GM12878 (cell line): Measurements from ENCODE around the gene ANKRD30A. TPM values are rescaled to one million over a fixed set of nuclear protein-coding genes. Genes with fewer than 3 reads are reported as not detected.

ENCODE experiments used
- ATAC-seq: fragments of 200-7000 bp; cut with Tn5 transposase; 3 replicates; pipeline ENCODE4 v1.9.1; 2020; ENCODE audit warnings: mild to moderate bottlenecking, moderate library complexity
- BruUV-seq: library from RNA; stranded (reverse); fragments of 400-500 nt; replicated peaks from 2 replicates; lab custom pipeline; 2021; lab: Mats Ljungman, UMichigan
- CTCF ChIA-PET: fragments of 300-600 bp; sonication (Branson Sonifier 250); formaldehyde crosslinking; extraction: SDS; loops from one replicate; lab custom pipeline; 2021; ENCODE audit warnings: inconsistent platforms; lab: Yijun Ruan, JAX
- POLR2A ChIA-PET: fragments of 350-600 bp; formaldehyde crosslinking; extraction: SDS; loops from one replicate; lab custom pipeline; 2021; ENCODE audit warnings: inconsistent platforms; lab: Charles Lee
- RAD21 ChIA-PET: fragments of 300-600 bp; sonication (Branson Sonifier 250); formaldehyde crosslinking; loops from one replicate; lab custom pipeline; 2023; ENCODE audit warnings: antibody characterized with exemption; ENCODE audit not compliant: unreplicated experiment; lab: Charles Lee
- SMC1A ChIA-PET: fragments of 300-600 bp; sonication (Branson Sonifier 250); formaldehyde crosslinking; loops from one replicate; lab custom pipeline; 2023; ENCODE audit not compliant: unreplicated experiment, uncharacterized antibody; lab: Charles Lee
- DNase-seq: peaks from one replicate; pipeline ENCODE4 v3.0.0-alpha.2; 2011; ENCODE audit warnings: low read depth, low spot score
- FAIRE-seq: peaks from 3 replicates; lab custom pipeline; 2011; peaks lifted over from hg19 to GRCh38; lab: Jason Lieb, UNC
- H2AFZ ChIP-seq: 2 replicates; pipeline ENCODE4 v1.6.0; 2011; ENCODE audit warnings: low read depth, low read length, control low read depth; ENCODE audit not compliant: control insufficient read depth
- H3K27ac ChIP-seq: 2 replicates; pipeline ENCODE4 v1.5.1; 2011; ENCODE audit warnings: control low read depth; ENCODE audit not compliant: control insufficient read depth, insufficient read depth
- H3K27me3 ChIP-seq, 2 experiments: replicated peaks in 1 of 2; 2 replicates each; pipeline versions ENCODE4 v1.6.0 to v1.6.1; 2011; ENCODE audit warnings: low read length in 1 of 2; ENCODE audit not compliant: control insufficient read depth in 2 of 2, insufficient read depth in 2 of 2
- H3K36me3 ChIP-seq, 2 experiments: 2 replicates each; pipeline ENCODE4 v1.5.1; 2011; ENCODE audit warnings: low read length in 1 of 2; ENCODE audit not compliant: control insufficient read depth in 2 of 2, insufficient read depth in 2 of 2
- H3K4me1 ChIP-seq: 2 replicates; pipeline ENCODE4 v1.6.1; 2011; ENCODE audit warnings: mild to moderate bottlenecking, low read length, moderate library complexity, mixed read lengths; ENCODE audit not compliant: control insufficient read depth, insufficient read depth
- H3K4me2 ChIP-seq: 2 replicates; pipeline ENCODE4 v1.6.0; 2011; ENCODE audit warnings: control low read depth; ENCODE audit not compliant: control insufficient read depth, insufficient read depth
- H3K4me3 ChIP-seq: fragments of 200-600 bp; sonication (generic); 2 replicates; pipeline ENCODE4 v1.5.1; 2016
- H3K79me2 ChIP-seq: 2 replicates; pipeline ENCODE4 v1.6.0; 2011; ENCODE audit warnings: low read length; ENCODE audit not compliant: control insufficient read depth, insufficient read depth
- H3K9ac ChIP-seq: 2 replicates; pipeline ENCODE4 v1.8.0; 2011; ENCODE audit warnings: low read length, control low read depth, mixed read lengths; ENCODE audit not compliant: control insufficient read depth, insufficient read depth
- H3K9me3 ChIP-seq: replicated peaks from 3 replicates; pipeline ENCODE4 v1.5.1; 2011; ENCODE audit warnings: mild to moderate bottlenecking, low read length; ENCODE audit not compliant: control insufficient read depth, insufficient read depth
- H4K20me1 ChIP-seq: 2 replicates; pipeline ENCODE4 v1.6.0; 2011; ENCODE audit not compliant: control insufficient read depth, insufficient read depth
- CEBPB ChIP-seq, 2 experiments: fragments of 150-350 bp in 1 of 2; IDR thresholded peaks; 2 replicates each; pipeline ENCODE4 v1.6.1; 2012 to 2014; ENCODE audit warnings: low read depth in 2 of 2, low read length in 2 of 2, borderline replicate concordance in 1 of 2, inconsistent platforms in 1 of 2
- E4F1 ChIP-seq: fragments of 450-650 bp; IDR thresholded peaks from 2 replicates; pipeline ENCODE4 v1.6.1; 2018; ENCODE audit warnings: borderline replicate concordance, mild to moderate bottlenecking; ENCODE audit not compliant: partially characterized antibody
- EGR1 ChIP-seq, 2 experiments: IDR thresholded peaks; 1 replicate in 1 of 2; 2 replicates in 1 of 2; pipeline ENCODE4 v1.6.1; 2011 to 2012; ENCODE audit warnings: low read depth in 2 of 2, low read length in 2 of 2, borderline replicate concordance in 1 of 2, mild to moderate bottlenecking in 1 of 2, moderate library complexity in 1 of 2
- FOXM1 ChIP-seq: IDR thresholded peaks from 2 replicates; pipeline ENCODE4 v1.6.1; 2012; ENCODE audit warnings: low read depth, mild to moderate bottlenecking, inconsistent platforms, low read length, moderate library complexity
- IKZF2 ChIP-seq, 2 experiments: fragments of 450-650 bp; IDR thresholded peaks; 2 replicates each; pipeline ENCODE4 v1.6.1; 2017; ENCODE audit warnings: mild to moderate bottlenecking in 2 of 2, moderate library complexity in 2 of 2
- RAD21 ChIP-seq: IDR thresholded peaks from 2 replicates; pipeline ENCODE4 v1.6.1; 2011; ENCODE audit warnings: mild to moderate bottlenecking, low read depth, low read length, moderate library complexity; ENCODE audit not compliant: insufficient read depth
- STAT1 ChIP-seq: fragments of 450-650 bp; conservative IDR thresholded peaks from 2 replicates; pipeline ENCODE4 v1.6.1; 2014; ENCODE audit warnings: antibody characterized with exemption, mild to moderate bottlenecking
- WGBS: methylation state at CpG from one replicate; pipeline ENCODE4 v1.1.6; 2016; ENCODE audit warnings: low lambda C conversion rate; ENCODE audit not compliant: insufficient replicate concordance, insufficient coverage; ENCODE audit errors: missing lambda C conversion rate; 5-methylcytosine and 5-hydroxymethylcytosine counted together
- in situ Hi-C: fragments of 300-500 bp; cut with MboI; formaldehyde crosslinking; loops from 9 replicates; pipeline ENCODE4 v1.14.3; 2018; ENCODE audit warnings: mixed read lengths
- intact Hi-C: fragments of 100-400 bp; cut with micrococcal nuclease; formaldehyde crosslinking; loops from one replicate; pipeline ENCODE4 v1.14.2; 2022; ENCODE audit not compliant: unreplicated experiment
- polyA plus RNA-seq, 11 experiments: library from polyadenylated mRNA; depleted of rRNA in 4 of 11; unstranded in 6 of 11; stranded (reverse) in 5 of 11; fragments of >200 nt; fragmentation: Nextera tagmentation in 4 of 11; fragmentation: Illumina TruSeq in 1 of 11; extraction: Ambion mirVana in 4 of 11; extraction: Trizol in 1 of 11; gene quantifications; 1 replicate in 1 of 11; 2 replicates in 10 of 11; pipeline versions ENCODE4 v1.2.1 to v1.2.3, GENCODE V29; 2011 to 2016; ENCODE audit warnings: inconsistent platforms in 2 of 11, missing spikeins in 2 of 11, low read depth in 1 of 11
- total RNA-seq, 4 experiments: library from RNA; depleted of rRNA in 3 of 4; stranded (reverse); fragments of >200 nt in 3 of 4; fragmentation: Illumina TruSeq in 1 of 4; extraction: Trizol in 1 of 4; gene quantifications; 2 replicates each; pipeline versions ENCODE4 v1.2.1 to v1.2.3, GENCODE V29; 2013 to 2021
- TF ChIP-seq, protein P1 (sequence below): IDR thresholded peaks from 2 replicates; pipeline ENCODE4 v1.6.1; 2011; ENCODE audit warnings: low read depth, mild to moderate bottlenecking, low read length, moderate library complexity, borderline replicate concordance; ENCODE audit errors: extremely low read depth

Gene ANKRD30A
- total and polyA plus RNA-seq, 10 of the 15 experiments (the other 5 are each of a cell fraction or from before 2014, with no cell fraction given): 0.22 to 3.4 (median 0.74) TPM

DNA sequence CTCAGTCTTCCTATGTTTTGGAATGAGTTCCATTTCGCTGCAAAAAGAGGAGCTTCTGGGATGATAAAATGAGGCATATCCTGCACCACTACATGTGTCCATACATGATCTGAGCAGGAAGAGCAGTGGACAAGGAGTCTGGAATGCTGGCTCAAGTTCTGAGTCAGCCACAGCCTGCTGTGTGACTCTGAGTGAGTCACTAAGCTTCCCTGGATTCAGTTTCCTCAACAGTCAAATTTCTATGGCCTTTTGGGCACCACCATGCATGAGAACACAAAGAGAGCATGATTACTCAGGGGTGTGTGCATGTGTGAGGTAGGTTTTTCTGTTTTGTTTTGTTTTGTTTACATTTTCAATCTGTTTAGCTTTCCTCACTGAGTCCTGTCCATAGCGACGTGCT is 254.6 kb downstream of the ANKRD30A start:
- Histone ChIP-seq H3K79me2 (no peaks in the 10 kb centered on the region), H3K9me3 (no peaks in the 10 kb centered on the region), H3K36me3 (no peaks in the 10 kb centered on the region; a peak in 1 of 4 replicates), H3K4me1 (no peaks in the 10 kb centered on the region)
- ATAC-seq: no peak
- 2% methylated on average over 3 of the region's 3 CpGs for WGBS
- in situ Hi-C loops: no loop called here
- ChIA-PET POLR2A (no interaction called here), RAD21 (no interaction called here)
- no peak for FAIRE-seq
- TF ChIP-seq IKZF2 (IDR thresholded peaks at IDR 0.05) (no peak), CEBPB (IDR thresholded peaks at IDR 0.05; ENCODE audit: borderline replicate concordance in 1 of 2, low read depth in 2 of 2, low read length in 2 of 2) (no peak), FOXM1 (no peak)
- TF ChIP-seq, all 136 proteins: peak for 0
- Histone ChIP-seq H3K4me2 (no peak overlapping the region), H3K27ac (no peak overlapping the region), H2AFZ (no peak overlapping the region), H3K27me3 (no peaks in the 10 kb centered on the region), H3K9ac (no peak overlapping the region), H4K20me1 (no peaks in the 10 kb centered on the region), H3K4me3 (no peak overlapping the region)
- intact Hi-C loops: no loop called here
- DNase-seq: no peak
- CTCF ChIA-PET: no interaction called here
- BruUV-seq: no TSS peak
- SMC1A ChIA-PET: interaction anchor here (0.7 kb wide), 1 partner anchor 11 kb away, joined by 3 read pairs; no protein-coding TSS in a partner anchor

DNA sequence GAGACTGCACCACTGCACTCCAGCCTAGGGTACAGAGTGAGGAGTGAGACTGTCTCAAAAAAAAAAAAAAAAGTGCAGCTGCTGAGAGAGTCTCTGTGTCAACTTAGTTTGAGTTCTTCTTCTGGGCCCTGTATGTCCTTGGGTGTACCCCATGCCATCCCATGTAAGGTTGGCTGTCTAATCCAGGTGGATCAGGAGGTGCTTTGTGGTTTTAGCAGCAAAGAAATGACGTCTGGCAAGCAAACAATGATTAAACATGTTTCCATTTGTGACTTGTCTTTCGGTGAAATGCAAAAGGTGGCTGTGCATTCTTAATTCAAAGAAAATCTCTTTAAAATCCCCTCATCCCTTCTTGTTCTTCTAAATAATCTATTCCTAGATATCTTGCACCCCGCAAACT is 255.9 kb downstream of the ANKRD30A start:
- RAD21 ChIA-PET: no interaction called here
- 58% methylated on average over 3 of the region's 3 CpGs for WGBS
- H3K4me2 ChIP-seq: no peak overlapping the region
- no peaks in the 10 kb centered on the region for H4K20me1 ChIP-seq
- no peak for DNase-seq
- POLR2A ChIA-PET: no interaction called here
- no peak for FAIRE-seq
- H3K27me3 ChIP-seq: no peaks in the 10 kb centered on the region
- SMC1A ChIA-PET: no interaction called here
- intact Hi-C loops (no loop called here), in situ Hi-C loops (no loop called here)
- H3K27ac ChIP-seq: no peak overlapping the region
- H3K9ac ChIP-seq: no peak overlapping the region
- no peaks in the 10 kb centered on the region for H3K9me3 ChIP-seq
- no peak overlapping the region for H3K4me3 ChIP-seq
- H3K36me3 ChIP-seq: no peaks in the 10 kb centered on the region; a peak in 1 of 4 replicates
- TF ChIP-seq, protein P1, sequence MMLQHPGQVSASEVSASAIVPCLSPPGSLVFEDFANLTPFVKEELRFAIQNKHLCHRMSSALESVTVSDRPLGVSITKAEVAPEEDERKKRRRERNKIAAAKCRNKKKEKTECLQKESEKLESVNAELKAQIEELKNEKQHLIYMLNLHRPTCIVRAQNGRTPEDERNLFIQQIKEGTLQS: no peak
- TF ChIP-seq EGR1 (IDR thresholded peaks at IDR 0.05; ENCODE audit: borderline replicate concordance in 1 of 2, low read depth in 2 of 2, low read length in 2 of 2) (no peak), STAT1 (no peak), RAD21 (no peak), E4F1 (no peak)
- no peaks in the 10 kb centered on the region for H3K79me2 ChIP-seq
- H2AFZ ChIP-seq: no peak overlapping the region
- CTCF ChIA-PET: no interaction called here
- no peak for ATAC-seq
- no peaks in the 10 kb centered on the region for H3K4me1 ChIP-seq
- no TSS peak for BruUV-seq
